ENCODE results near the gene SLC12A6.
"Not testable (repeated sequence)": the region's sequence is repeated elsewhere in the genome, so short reads cannot be mapped to it uniquely, and the experiment has no call there.

SLC12A6 gene

DNA sequence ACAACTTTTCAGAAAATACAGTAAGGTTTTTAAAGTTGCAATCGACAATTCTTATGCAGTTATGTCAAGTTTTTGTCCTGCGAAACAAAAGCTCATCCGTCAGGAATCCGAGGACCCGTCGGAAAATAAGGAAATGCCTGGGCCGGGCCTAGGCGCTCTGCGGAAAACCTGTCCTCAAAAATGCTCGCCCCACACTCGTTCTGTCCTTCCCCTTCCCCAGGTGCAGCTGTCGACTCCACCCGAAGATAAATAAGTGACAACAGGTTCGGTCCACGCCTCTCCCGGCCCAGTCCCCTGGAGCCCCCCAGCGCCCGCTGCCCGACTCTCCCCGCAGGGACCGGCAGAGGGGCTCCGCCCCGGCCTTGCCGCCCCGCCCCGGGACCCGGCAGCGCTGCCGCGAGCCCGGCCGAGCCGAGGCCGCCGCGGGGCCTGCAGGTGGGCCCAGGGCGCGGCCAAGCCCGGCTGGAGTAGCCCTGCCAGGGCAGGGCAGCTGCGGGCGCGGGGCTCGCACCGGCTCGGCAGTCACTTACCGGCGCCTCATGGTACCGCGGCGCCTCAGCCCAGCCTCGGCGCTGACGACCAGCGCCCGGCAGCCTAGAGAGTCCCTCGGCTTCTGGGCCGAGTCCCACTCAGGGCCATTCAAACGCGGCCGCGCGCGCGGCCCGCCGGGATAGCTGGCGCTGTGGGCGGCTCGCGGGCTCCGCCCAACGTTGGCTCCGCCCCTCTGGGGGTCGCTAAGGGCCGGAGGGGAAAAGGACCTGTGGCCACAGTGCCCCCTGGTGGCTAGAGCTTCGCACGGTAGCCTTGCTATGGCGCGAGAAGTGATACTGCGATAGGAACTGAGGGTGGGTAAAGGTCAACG lies 127.9 kb downstream of the SLC12A6 start, which contains the start of gene KATNBL1:
TSS of gene KATNBL1 (minus strand) at position 676 of the 862 bp plus-strand sequence. CDS start 46,420 bp downstream, outside the sequence.
- peak; percentile 86 for DNase-seq (ENCODE audit: low read depth)
- H3K4me3 ChIP-seq (ENCODE audit: low read depth, low read length), result peak within 1 kb of the TSS; percentile 72
- peak; percentile 90 for TF ChIP-seq CTCF (IDR thresholded peaks at IDR 0.05; ENCODE audit: low read depth, low read length, missing control alignments)

GRCh38 chr15:34206011-34206410 lies 131.6 kb downstream of the SLC12A6 start:
- TF ChIP-seq CTCF (IDR thresholded peaks at IDR 0.05; ENCODE audit: low read depth, low read length, missing control alignments), result no peak
- H3K4me3 ChIP-seq (ENCODE audit: low read depth, low read length), result no peak overlapping the region
- DNase-seq (ENCODE audit: low read depth), result no peak

GRCh38 chr15:34203936-34204335 lies 133.6 kb downstream of the SLC12A6 start:
- no peak for DNase-seq (ENCODE audit: low read depth)

GRCh38 chr15:34203305-34203704 lies 134.3 kb downstream of the SLC12A6 start:
- DNase-seq (ENCODE audit: low read depth), result no peak
- TF ChIP-seq CTCF (IDR thresholded peaks at IDR 0.05; ENCODE audit: low read depth, low read length, missing control alignments), result no peak
- no peak overlapping the region for H3K4me3 ChIP-seq (ENCODE audit: low read depth, low read length)

More at GRCh38 chr15:34203936-34204335, 133.6 kb downstream of the SLC12A6 start:
- no peak for TF ChIP-seq CTCF (IDR thresholded peaks at IDR 0.05; ENCODE audit: low read depth, low read length, missing control alignments)
- no peak overlapping the region for H3K4me3 ChIP-seq (ENCODE audit: low read depth, low read length)

DNA sequence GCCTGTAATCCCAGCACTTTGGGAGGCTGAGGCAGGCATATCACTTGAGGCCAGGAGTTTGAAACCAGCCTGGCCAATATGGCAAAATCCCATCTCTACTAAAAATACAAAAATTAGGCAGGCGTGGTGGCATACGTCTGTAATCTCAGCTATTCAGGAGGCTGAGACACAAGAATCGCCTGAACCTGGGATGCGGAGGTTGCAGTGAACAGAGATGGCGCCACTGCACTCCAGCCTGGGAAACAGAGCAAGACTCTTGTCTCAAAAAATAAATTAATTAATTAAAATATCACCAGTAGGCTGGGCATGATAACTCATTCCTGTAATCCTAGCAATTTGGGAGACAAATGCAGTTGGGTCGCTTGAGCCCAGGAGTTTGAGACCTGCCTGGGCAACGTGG lies 144.3 kb downstream of the SLC12A6 start:
- DNase-seq (ENCODE audit: low read depth); H3K4me3 ChIP-seq (ENCODE audit: low read depth, low read length): not testable (repeated sequence)

- no peak for DNase-seq (ENCODE audit: low read depth)
- TF ChIP-seq CTCF (IDR thresholded peaks at IDR 0.05; ENCODE audit: low read depth, low read length, missing control alignments), result no peak
- no peak overlapping the region for H3K4me3 ChIP-seq (ENCODE audit: low read depth, low read length)
Observed at GRCh38 chr15:34188711-34189110, 148.9 kb downstream of the SLC12A6 start.

GRCh38 chr15:34185666-34186065 lies 151.9 kb downstream of the SLC12A6 start:
- DNase-seq (ENCODE audit: low read depth), result no peak
- TF ChIP-seq CTCF (IDR thresholded peaks at IDR 0.05; ENCODE audit: low read depth, low read length, missing control alignments), result no peak
- H3K4me3 ChIP-seq (ENCODE audit: low read depth, low read length), result no peak overlapping the region
